Measurements from ENCODE around the gene EIF5AL1.

Gene EIF5AL1

DNA sequence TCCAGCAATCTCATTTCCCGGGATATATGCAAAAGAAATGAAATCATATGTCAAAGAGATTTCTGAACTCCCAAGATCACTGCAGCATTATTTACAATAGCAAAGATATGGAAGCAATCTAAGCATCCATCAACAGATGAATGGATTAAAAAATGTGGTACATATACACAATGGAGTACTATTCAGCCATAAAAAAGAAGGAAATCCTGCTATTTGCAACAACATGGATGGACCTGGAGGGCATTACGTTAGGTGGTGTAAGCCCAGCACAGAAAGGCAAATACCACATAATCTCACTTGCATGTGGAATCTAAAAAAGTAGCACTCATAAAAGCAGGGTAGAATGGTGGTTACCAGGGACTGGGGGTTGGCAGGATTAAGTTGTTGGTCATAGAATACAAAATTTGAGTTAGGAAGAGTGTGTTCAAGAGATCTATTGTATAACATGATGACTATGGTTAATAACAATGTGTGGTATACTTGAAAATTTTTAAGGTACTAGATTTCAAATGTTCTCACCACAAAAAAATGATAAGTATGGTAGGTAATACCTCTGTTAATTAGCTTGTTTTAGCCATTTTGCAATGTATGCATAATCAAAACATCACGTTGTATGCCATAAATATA is 32.9 kb upstream of the EIF5AL1 start:
- DNase-seq, result no peak
- Histone ChIP-seq H3K36me3 (ENCODE audit: insufficient read depth, low read length) (no peaks in the 10 kb centered on the region), H3K4me2 (ENCODE audit: insufficient read depth, low read length) (no peak overlapping the region), H4K20me1 (ENCODE audit: insufficient read depth, low read length) (no peaks in the 10 kb centered on the region), H3K9me3 (ENCODE audit: insufficient read depth, low read length, severe bottlenecking) (no peaks in the 10 kb centered on the region), H3K79me2 (ENCODE audit: insufficient read depth, low read length) (no peaks in the 10 kb centered on the region), H3K4me3 (ENCODE audit: low read depth in 1 of 2, low read length in 2 of 2) (no peak overlapping the region), H3K27ac (ENCODE audit: low read length) (no peak overlapping the region), H3K9ac (ENCODE audit: low read depth, low read length) (no peak overlapping the region), H3K4me1 (ENCODE audit: insufficient read depth, low read length) (no peaks in the 10 kb centered on the region), H3K27me3 (ENCODE audit: insufficient read depth, low read length, poor library complexity) (peaks cover 25% of the 10 kb centered on the region), H2AFZ (ENCODE audit: low read depth, low read length) (no peak overlapping the region)
- ATAC-seq (ENCODE audit: insufficient read depth, low read depth), result no peak
- no peak for TF ChIP-seq EZH2 (IDR thresholded peaks at IDR 0.05; ENCODE audit: borderline replicate concordance, low read depth, low read length, severe bottlenecking)
- TF ChIP-seq, protein P1, sequence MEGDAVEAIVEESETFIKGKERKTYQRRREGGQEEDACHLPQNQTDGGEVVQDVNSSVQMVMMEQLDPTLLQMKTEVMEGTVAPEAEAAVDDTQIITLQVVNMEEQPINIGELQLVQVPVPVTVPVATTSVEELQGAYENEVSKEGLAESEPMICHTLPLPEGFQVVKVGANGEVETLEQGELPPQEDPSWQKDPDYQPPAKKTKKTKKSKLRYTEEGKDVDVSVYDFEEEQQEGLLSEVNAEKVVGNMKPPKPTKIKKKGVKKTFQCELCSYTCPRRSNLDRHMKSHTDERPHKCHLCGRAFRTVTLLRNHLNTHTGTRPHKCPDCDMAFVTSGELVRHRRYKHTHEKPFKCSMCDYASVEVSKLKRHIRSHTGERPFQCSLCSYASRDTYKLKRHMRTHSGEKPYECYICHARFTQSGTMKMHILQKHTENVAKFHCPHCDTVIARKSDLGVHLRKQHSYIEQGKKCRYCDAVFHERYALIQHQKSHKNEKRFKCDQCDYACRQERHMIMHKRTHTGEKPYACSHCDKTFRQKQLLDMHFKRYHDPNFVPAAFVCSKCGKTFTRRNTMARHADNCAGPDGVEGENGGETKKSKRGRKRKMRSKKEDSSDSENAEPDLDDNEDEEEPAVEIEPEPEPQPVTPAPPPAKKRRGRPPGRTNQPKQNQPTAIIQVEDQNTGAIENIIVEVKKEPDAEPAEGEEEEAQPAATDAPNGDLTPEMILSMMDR (IDR thresholded peaks at IDR 0.05; ENCODE audit: borderline replicate concordance, extremely low read depth, low read length, poor library complexity, severe bottlenecking), result no peak

DNA sequence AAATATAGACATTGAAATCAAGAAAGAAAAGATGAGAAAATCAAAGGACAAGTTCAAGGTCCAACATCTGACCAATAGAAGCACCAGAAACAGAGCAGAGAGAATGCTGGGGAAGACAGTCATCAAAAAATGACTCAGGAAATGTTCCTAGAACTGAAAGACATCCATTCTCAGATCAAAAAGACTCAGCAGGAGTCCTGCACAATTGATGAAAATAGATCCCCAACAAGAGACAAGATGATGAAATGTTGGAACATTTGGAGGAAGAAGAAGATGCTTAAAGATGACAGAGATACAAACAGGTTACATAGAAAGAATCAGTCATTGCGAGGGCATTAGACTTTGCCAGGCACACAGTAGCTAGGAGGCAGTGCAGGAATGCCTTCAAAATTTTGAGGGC is 30.0 kb upstream of the EIF5AL1 start:
- Histone ChIP-seq H3K9ac (ENCODE audit: low read depth, low read length) (no peak overlapping the region), H3K4me3 (ENCODE audit: low read depth in 1 of 2, low read length in 2 of 2) (no peak overlapping the region), H3K27ac (ENCODE audit: low read length) (no peak overlapping the region), H3K79me2 (ENCODE audit: insufficient read depth, low read length) (no peaks in the 10 kb centered on the region), H3K9me3 (ENCODE audit: insufficient read depth, low read length, severe bottlenecking) (no peaks in the 10 kb centered on the region), H3K27me3 (ENCODE audit: insufficient read depth, low read length, poor library complexity) (peaks cover 17% of the 10 kb centered on the region), H2AFZ (ENCODE audit: low read depth, low read length) (no peak overlapping the region), H3K4me2 (ENCODE audit: insufficient read depth, low read length) (no peak overlapping the region), H3K4me1 (ENCODE audit: insufficient read depth, low read length) (no peaks in the 10 kb centered on the region), H3K36me3 (ENCODE audit: insufficient read depth, low read length) (no peaks in the 10 kb centered on the region), H4K20me1 (ENCODE audit: insufficient read depth, low read length) (no peaks in the 10 kb centered on the region)
- DNase-seq, result no peak
- ATAC-seq (ENCODE audit: insufficient read depth, low read depth), result no peak
- TF ChIP-seq, protein P1 (IDR thresholded peaks at IDR 0.05; ENCODE audit: borderline replicate concordance, extremely low read depth, low read length, poor library complexity, severe bottlenecking), result no peak
- no peak for TF ChIP-seq EZH2 (IDR thresholded peaks at IDR 0.05; ENCODE audit: borderline replicate concordance, low read depth, low read length, severe bottlenecking)

- Histone ChIP-seq H3K79me2 (ENCODE audit: insufficient read depth, low read length) (no peaks in the 10 kb centered on the region), H3K27me3 (ENCODE audit: insufficient read depth, low read length, poor library complexity) (peaks cover 21% of the 10 kb centered on the region), H4K20me1 (ENCODE audit: insufficient read depth, low read length) (no peaks in the 10 kb centered on the region), H3K9me3 (ENCODE audit: insufficient read depth, low read length, severe bottlenecking) (no peaks in the 10 kb centered on the region), H3K4me3 (ENCODE audit: low read depth in 1 of 2, low read length in 2 of 2) (no peak overlapping the region), H3K4me1 (ENCODE audit: insufficient read depth, low read length) (no peaks in the 10 kb centered on the region), H3K27ac (ENCODE audit: low read length) (no peak overlapping the region), H2AFZ (ENCODE audit: low read depth, low read length) (no peak overlapping the region), H3K4me2 (ENCODE audit: insufficient read depth, low read length) (no peak overlapping the region), H3K9ac (ENCODE audit: low read depth, low read length) (no peak overlapping the region), H3K36me3 (ENCODE audit: insufficient read depth, low read length) (no peaks in the 10 kb centered on the region)
- ATAC-seq (ENCODE audit: insufficient read depth, low read depth) (no peak), DNase-seq (no peak)
- TF ChIP-seq, protein P1 (IDR thresholded peaks at IDR 0.05; ENCODE audit: borderline replicate concordance, extremely low read depth, low read length, poor library complexity, severe bottlenecking), result no peak
- no peak for TF ChIP-seq EZH2 (IDR thresholded peaks at IDR 0.05; ENCODE audit: borderline replicate concordance, low read depth, low read length, severe bottlenecking)
These were observed 29.6 kb upstream of the EIF5AL1 start for GRCh38 chr10:79482741-79483140.

Measured in DND-41 (cell line).